GM18502 (cell line): ENCODE data around the gene PEX10.

Experiments used
- ATAC-seq: cut with Tn5 transposase; IDR thresholded peaks from one replicate; pipeline ENCODE4 v1.9.1; 2021; ENCODE audit warnings: mild to moderate bottlenecking; ENCODE audit not compliant: unreplicated experiment, poor library complexity

Gene PEX10

GRCh38 chr1:2407166-2407990 is 5.0 kb downstream of the PEX10 start:
- no peak for ATAC-seq

DNA sequence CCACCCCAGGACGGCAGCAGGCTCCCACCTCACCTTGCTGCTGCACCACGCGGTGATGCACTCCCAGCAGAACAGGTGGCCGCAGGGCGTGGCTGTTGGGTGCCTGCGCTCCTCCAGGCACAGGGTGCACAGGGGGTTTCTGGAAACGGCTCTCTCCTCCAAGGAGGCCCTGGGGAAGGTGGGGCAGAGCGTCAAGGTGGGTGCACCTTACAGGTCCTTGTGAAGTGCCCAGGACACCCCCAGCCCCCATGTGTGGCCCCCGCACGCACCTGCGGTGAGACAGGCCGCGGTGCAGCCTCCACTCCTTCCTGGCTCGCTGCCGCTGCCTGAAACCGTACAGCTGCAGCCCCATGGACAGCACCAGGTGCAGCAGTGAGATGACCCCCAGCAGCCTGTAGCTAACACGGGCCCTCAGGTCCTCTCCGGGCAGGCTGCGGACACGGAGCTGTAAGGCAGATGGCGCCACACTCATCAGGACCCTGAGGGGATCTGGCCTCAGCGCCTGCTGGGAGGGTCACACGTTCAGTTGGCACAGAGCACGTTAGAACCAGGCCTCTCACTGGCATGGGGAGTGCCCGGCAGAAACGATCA is 5.8 kb downstream of the PEX10 start:
- no peak for ATAC-seq

GRCh38 chr1:2405588-2406295 is 6.6 kb downstream of the PEX10 start:
- no peak for ATAC-seq

- ATAC-seq, result no peak
These were observed 7.4 kb downstream of the PEX10 start for GRCh38 chr1:2404890-2405511.

- no peak for ATAC-seq
These were observed 8.0 kb downstream of the PEX10 start for GRCh38 chr1:2404142-2404889.

DNA sequence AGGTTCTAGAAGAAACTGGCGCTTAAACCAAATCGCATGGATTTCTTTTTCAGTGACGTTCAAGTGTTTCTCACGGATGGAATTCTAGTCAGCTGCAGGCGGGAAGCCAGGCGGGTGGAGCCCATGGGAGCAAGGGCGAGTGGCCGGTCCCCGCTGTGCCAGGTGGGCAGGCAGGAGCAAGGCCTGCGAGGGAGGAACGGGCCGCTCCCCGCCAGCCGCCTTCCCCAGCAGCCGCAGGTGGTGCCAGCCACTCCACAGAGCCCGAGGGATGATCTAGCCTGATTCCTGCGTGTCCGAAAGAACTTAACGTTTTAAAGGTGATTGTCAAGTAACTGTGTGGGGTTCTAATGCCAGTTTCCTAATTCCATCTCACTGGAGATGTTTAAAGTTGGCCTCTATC is 9.1 kb downstream of the PEX10 start:
- no peak for ATAC-seq

- ATAC-seq, result no peak
These were observed 9.9 kb downstream of the PEX10 start for GRCh38 chr1:2402420-2402819.

DNA sequence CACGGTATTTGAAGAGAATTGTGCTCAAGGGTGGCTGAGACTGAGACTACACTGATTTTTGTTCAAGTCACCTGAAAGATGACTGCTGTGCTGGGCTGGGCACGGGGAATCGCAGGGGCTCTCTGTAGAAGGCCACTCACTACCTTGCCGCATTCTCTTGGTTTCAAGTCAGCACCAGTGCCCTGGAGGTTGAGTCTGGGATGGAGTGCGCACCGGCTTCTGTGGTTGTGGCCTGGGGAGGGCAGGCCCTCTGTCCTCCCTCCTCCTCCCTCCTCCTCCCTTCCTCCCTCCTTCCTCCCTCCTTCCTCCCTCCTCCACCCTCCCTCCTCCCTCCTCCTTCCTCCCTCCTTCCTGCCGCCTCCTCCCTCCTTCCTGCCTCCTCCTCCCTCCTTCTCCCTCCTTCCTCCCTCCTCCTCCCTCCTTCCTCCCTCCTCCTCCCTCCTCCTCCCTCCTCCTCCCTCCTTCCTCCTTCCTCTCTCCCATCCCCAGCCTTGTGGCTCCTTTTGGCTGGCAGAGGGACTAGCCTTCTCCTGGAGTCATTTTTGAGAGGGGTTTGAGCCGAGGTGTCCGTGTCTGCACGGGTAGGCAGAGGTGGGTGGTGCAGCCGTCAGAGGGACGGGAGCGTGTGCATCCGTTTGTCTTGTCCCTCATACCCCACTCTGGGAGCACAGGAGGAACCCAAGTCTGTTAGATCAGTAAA is 11.3 kb downstream of the PEX10 start:
- ATAC-seq, result no peak

- no peak for ATAC-seq
These were observed 11.8 kb downstream of the PEX10 start for GRCh38 chr1:2400576-2400909.

GRCh38 chr1:2399890-2400575 is 12.3 kb downstream of the PEX10 start:
- no peak for ATAC-seq

- ATAC-seq, result no peak
These were observed 13.5 kb downstream of the PEX10 start for GRCh38 chr1:2398871-2399270.

GRCh38 chr1:2397007-2397679 is 15.2 kb downstream of the PEX10 start:
- ATAC-seq, result no peak

DNA sequence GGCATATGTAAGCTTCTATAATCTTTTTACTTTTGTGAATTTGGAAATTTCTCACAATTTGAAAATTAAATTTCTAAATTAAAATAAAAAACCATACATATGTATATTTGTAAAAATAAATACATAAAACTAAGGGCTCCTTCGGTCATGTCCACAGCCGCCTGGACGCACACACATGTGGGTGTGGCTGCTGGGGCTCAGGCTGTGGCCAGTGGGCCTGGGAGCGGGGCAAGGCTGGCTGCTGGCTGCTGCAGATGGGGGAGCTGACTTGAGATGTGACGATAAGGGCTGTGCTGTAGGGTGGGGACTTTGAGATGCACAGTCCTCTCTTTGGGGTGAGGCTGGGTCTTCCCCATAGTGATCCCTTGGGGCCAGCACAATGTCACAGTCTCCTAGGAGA is 15.9 kb downstream of the PEX10 start:
- no peak for ATAC-seq

GRCh38 chr1:2396059-2396458 is 16.3 kb downstream of the PEX10 start:
- ATAC-seq, result no peak

GRCh38 chr1:2395245-2395644 is 17.1 kb downstream of the PEX10 start:
- ATAC-seq, result no peak

GRCh38 chr1:2394761-2395160 is 17.6 kb downstream of the PEX10 start:
- no peak for ATAC-seq

DNA sequence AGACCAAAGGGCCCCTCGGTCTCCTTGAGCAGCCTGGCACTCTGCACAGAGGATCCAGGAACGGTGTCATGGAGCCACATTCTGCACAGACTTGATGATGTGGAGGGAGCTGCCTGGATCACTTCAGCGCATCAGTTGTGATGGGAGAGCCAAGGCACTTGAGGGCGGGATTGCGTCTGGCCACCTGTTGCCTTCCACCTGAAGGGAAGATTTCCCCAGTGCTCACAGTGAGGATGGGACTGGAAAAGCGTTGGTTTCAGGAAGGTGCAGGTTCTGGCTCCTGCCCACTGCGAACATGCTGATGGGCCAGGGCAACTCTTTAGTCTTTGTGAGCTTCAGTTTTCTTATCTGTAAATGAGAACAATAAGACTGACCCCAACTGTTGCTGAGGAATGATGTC is 18.1 kb downstream of the PEX10 start:
- no peak for ATAC-seq

DNA sequence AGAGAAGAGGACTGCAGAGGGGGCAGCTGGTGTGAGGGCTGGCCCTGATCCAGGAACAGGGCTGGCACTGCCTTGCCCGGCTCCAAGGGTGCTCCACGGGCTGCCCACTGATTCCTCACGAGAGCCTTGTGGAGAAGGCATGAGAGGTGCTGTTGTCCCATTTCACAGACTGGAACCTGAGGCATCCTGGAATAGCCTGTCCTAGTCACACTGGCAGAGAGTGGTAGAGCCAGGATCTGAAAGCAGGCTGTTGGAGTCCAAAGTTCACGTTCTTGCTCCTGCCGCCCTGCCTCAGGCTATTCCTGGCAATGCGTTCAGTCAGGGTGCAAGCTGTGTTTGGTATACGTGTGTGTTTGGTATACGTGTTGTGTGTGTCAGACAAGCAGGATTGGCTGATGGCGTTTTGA is 18.9 kb downstream of the PEX10 start:
- no peak for ATAC-seq

DNA sequence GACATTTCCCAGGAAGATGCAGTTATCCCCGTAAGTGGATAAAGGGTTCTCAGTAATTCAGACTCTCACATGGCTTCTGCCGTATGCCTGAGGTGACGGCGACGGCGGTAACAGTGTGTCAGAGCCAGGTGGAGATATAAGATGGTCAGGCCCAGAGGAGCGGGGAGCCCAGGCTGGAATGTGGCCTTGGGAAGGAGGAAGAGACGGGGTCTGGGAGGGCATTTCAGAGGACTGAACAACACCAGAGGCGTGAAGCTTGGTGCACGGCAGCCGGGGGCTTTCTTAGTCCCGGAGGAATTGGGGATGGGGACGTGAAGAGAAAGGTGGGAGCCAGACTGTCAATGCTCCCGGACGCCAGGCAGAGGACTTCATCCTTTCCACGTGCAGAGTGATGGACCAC is 19.7 kb downstream of the PEX10 start:
- no peak for ATAC-seq
